GM19463 (cell line): ENCODE measurements around the gene LDHD.

Experiments used
- ATAC-seq: cut with Tn5 transposase; IDR thresholded peaks from one replicate; pipeline ENCODE4 v1.9.1; 2021; ENCODE audit warnings: mild to moderate bottlenecking, moderate library complexity; ENCODE audit not compliant: unreplicated experiment

The LDHD gene

GRCh38 chr16:75114946-75115825 is 1.4 kb downstream of the LDHD start:
- ATAC-seq, result no peak

- ATAC-seq, result no peak
These were observed 2.2 kb downstream of the LDHD start for GRCh38 chr16:75114179-75114945.

GRCh38 chr16:75113541-75114121 is 2.9 kb downstream of the LDHD start:
- no peak for ATAC-seq

- ATAC-seq, result no peak
These were observed 3.7 kb downstream of the LDHD start for GRCh38 chr16:75112734-75113491.

GRCh38 chr16:75111961-75112733 is 4.4 kb downstream of the LDHD start:
- ATAC-seq, result no peak

GRCh38 chr16:75111514-75111940 is 5.1 kb downstream of the LDHD start:
- peak; percentile 3 for ATAC-seq

- ATAC-seq, result peak; percentile 66
These were observed 5.7 kb downstream of the LDHD start for GRCh38 chr16:75110637-75111513.

GRCh38 chr16:75109732-75110243 is 6.8 kb downstream of the LDHD start:
- no peak for ATAC-seq

GRCh38 chr16:75108792-75109731 is 7.5 kb downstream of the LDHD start:
- no peak for ATAC-seq

GRCh38 chr16:75107505-75107904 is 9.1 kb downstream of the LDHD start:
- ATAC-seq, result no peak

GRCh38 chr16:75106351-75107274 is 10.0 kb downstream of the LDHD start:
- ATAC-seq, result no peak

GRCh38 chr16:75105306-75106061 is 11.1 kb downstream of the LDHD start:
- ATAC-seq, result no peak

GRCh38 chr16:75104836-75105235 is 11.7 kb downstream of the LDHD start:
- no peak for ATAC-seq

GRCh38 chr16:75103994-75104393 is 12.6 kb downstream of the LDHD start:
- no peak for ATAC-seq

GRCh38 chr16:75102595-75102994 is 14.0 kb downstream of the LDHD start:
- ATAC-seq, result no peak

- ATAC-seq, result no peak
These were observed 14.9 kb downstream of the LDHD start for GRCh38 chr16:75101635-75102034.
